ENCODE data around the gene PDE6G.

- TF ChIP-seq CTCF (IDR thresholded peaks at IDR 0.05) (no peak), EP300 (IDR thresholded peaks at IDR 0.05) (no peak), POLR2AphosphoS5 (IDR thresholded peaks at IDR 0.05) (no peak), POLR2A (IDR thresholded peaks at IDR 0.05; ENCODE audit: low read depth) (no peak)
Measured at GRCh38 chr17:81644496-81644895, 11.8 kb downstream of the PDE6G start.
